ENCODE measurements around the gene ATP2B3.

The ATP2B3 gene

DNA sequence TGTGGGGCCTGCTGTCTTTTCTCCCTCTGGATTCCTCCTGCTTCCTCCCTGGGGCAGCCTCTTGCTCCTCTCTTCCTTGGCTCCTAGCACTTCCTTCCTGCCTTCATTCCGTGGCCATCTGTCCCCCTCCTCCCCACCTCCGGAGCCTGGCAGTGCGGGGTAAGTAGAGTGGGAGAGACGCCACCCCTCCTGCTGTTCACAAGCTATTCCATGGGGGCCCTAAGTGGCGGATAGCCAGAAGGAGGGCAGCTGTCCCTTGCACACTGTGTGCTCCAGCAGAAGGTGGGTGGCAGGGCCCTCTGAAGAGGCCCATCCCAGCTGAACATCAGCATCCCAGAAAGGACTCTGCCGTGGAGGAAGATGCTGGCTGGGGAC, 54.1 kb downstream of the ATP2B3 start:
- DNase-seq (ENCODE audit: low spot score): no peak

DNA sequence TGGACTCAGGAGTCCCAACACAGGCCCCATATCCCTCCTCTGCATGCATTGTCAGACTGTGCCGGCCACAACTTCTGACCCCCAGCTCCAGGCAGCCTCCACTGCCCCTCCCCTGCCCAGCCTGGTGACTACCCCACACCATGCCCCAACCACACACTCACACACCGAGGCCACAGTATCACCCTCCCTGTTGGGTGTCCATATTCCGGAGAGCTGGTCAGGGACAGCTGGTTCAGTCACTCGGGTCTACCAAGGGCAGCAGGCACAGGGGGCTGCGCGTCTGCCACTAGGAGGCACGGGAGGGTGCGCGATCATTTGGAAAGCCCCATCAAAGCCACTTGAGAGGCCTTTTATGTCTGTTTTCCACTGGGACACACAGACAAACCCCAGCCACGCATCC, 55.2 kb downstream of the ATP2B3 start:
- no peak for DNase-seq (ENCODE audit: low spot score)

DNA sequence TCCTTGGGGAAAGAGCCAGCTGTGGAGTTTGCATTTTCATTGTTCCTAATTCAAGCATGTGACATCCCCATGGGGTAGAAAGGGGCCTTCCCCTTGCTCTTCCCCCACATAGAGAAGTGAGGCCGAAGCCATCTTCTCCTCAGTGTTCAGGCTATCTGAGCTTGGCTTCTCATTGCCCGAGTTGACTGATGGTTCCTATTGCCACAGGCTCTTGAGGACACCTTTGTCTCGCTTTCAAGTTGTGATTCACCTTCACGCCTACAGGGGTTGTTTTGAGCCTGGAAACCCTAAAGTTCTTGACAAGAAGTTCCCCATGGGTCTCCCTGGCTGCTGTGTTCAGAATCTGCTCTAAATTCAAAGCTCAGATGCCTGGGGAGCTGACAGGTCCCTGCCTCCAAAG, 56.5 kb downstream of the ATP2B3 start:
- DNase-seq (ENCODE audit: low spot score): no peak

DNA sequence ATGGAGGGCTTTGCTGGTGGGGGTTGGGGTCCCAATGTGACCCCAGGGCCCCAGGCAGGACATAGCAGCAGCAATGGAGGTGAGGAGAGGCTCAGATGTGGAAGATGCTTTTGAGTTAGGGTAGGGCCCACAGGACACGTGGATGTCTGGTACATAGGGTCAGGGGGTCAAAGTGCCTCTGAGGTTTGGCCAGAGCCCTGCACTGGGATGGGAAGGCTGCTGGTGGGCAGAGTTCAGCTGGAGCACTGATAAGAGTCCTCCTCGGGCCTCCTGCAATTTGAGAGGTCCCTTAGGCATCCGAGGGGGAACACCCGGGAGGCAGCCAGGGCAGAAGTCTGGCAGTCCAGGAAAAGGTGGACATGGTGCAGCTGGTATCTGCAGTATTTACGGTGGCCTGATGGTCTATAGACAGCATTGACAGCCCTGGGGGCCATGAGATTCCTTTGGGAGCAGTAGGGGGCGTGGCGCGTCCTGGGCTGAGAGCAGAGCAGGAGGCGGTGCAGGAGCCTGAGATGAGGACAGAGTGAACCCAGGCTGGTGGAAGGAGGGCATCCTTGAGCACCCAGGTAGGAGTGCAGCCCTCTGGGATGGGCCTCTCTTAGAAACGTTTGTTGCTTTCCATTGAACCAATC, 58.9 kb downstream of the ATP2B3 start:
- DNase-seq (ENCODE audit: low spot score): no peak

DNA sequence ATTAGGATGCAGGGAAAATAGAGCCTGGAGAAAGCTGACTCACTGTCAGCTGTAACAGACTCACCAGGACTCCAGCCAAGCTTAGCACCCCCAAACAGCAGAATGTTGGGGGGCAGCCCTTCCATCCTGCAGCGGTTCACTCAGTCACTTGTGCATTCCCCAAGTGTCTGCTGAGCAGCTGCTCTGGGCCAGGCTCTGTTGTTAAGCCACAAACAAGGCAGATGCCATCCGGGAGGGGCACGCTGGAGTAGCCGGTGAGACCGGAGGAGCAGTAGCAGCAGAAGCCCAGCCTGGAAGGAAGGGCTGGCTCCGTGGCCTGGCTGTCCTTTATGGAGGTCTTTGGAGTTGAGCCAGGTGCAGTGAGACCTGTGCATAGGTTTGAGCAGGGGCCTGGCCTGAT, 59.5 kb downstream of the ATP2B3 start:
- no peak for DNase-seq (ENCODE audit: low spot score)

DNA sequence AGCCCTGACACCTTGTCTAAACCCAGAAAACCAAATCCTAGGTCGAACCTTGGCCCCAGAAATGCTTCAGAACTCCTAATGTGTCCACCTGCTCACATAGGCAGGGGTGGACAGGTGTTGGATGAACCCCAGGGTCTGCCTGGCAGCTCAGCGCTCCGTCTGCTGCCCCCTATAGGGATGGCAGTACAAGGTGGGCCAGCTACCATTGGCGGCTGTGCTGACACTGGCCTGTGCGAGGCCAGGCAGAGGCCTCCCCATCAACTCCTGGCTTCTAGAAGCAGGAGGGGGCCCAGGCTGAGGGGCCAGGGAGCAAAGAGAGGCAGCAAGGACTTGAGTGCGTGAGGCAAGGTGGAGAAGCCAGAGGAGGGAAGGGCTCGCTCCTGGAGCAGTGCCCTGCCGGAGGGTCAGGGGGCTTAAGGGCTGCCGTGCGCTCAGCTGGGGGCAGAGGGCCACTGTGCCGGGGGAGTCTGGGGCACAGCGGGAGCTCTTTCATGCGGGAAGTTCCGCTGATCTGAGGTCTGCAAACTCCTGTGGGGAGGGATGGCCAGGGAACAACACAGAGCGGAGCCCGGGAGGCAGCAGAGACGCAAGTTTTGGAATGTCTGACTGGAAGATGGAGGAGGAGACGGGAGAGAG, 60.9 kb downstream of the ATP2B3 start:
- no peak for DNase-seq (ENCODE audit: low spot score)

DNA sequence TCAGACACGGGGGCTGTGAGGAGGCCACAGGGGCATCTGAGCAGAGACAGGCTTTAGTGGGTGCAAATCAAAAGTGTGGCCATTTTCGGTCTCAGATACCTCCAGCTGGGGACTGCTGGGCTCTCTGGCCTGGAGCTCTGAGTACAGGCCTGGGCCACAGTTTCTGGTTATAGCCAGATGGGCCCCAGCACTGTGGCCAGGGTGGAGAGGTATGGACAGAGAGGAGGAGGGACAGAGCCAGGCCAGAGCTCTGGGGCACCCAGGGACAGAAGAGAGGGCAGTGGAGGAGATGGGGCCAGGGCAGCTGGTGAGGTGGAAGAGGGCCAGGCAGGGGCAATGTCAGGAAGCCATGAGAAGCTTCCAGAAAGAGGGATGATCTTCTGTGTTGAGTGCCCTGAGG, 61.4 kb downstream of the ATP2B3 start:
- no peak for DNase-seq (ENCODE audit: low spot score)

DNA sequence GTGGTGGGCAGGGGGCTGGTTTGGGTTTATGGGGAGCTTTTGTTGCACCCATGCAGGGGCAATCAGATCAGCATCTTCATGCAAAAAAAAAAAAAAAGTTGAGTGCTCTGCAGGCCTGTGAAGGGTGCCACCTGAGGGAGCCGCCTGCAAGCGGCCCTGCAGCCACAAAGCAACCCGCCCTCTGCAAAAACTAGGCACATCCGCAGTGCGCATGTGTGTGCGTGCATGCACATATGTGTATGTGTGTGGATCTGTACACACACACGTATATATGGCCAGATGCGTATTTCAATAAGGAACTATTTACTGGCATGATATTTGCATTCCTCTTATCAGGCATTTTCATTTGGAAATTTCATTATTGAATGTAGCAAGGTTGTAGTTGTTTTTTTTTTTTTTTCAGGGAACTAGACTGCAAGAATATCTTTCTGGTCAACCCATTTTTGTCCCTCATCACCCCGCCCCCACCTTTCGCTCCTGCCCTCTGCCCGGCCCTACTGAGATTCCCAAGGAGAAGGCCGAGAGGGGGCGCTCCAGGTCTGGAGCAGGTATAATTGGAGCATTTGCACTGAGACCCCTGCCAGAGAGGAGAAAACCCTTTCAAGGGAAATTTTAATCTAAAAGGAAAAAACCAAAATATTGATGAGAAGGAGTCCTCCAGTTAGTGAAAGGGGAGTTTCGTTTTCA, 63.4 kb downstream of the ATP2B3 start:
- no peak for DNase-seq (ENCODE audit: low spot score)

DNA sequence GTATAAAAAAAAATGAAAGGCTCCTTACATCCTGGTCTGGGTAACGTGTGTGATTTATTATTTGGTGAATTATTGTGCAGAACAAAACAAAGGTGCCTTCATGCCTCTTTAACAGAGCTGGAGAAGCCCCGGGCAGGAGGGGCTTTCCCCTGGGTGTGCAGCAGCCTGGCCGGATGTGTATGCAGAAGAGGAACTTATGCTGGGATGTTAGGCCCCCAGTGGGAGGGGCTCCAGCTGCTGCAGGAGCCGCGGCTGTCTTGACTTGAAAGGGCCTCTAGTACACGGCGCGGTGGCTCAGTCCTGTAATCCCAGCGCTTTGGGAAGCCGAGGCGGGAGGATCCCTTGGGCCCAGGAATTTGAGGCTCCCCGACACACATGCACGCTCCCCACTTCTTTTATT, 65.5 kb downstream of the ATP2B3 start:
- DNase-seq (ENCODE audit: low spot score): no peak

DNA sequence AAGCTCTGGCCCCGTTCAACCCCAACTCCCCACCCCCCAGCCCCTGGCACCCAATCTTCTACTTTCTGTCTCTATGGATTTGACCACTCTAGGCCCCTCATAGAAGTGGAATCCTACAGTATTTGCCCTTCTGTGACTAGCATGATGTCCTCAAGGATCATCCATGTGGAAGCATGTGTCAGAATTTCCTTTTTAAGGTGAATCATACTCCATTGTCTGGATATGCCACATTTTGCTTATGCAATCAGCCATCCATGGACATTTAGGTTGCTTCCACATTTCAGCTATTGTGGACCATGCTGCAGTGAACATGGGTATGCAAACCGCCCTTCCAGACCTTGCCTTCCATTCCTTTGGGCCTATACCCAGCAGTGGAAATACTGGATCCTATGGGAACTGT, 66.0 kb downstream of the ATP2B3 start:
- DNase-seq (ENCODE audit: low spot score): no peak

DNA sequence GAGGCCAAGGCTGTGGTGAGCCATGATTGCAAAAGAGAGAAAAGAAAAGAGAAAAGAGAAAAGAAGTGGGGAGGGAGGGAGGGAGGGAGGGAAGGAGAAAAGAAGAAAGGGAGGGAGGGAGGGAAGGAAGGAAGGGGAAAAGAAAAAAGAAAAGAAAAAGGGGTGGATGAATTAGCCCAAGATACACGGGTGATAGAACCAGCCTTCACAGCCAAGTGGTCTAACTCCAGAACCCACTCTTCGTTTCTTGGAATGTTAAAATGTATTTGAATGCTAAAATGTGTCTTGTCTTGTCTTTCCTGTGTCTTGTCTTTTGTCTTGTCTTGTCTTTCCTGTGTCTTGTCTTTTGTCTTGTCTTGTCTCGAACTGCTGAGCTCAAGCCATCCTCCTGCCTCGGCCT, 68.4 kb downstream of the ATP2B3 start:
- DNase-seq (ENCODE audit: low spot score): no peak

DNA sequence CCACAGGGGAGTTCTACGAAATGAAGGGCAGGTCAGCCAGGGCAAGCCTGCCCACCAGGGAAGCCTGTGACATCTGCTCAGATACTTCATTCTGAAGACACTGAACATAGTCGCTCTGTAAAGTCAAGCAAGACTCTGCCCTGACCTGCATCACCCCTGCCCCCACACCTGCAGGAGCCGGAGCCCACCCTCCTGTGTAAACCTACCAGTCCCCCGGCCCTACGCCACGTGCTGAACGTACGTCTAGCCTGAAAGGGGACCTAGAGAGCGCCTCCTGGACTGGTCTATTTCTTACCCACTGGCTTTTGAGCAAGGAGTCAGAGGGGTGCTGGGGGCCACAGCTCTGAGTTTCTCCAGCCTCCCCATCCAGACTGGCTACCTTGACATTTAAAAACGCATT, 69.9 kb downstream of the ATP2B3 start:
- no peak for DNase-seq (ENCODE audit: low spot score)

DNA sequence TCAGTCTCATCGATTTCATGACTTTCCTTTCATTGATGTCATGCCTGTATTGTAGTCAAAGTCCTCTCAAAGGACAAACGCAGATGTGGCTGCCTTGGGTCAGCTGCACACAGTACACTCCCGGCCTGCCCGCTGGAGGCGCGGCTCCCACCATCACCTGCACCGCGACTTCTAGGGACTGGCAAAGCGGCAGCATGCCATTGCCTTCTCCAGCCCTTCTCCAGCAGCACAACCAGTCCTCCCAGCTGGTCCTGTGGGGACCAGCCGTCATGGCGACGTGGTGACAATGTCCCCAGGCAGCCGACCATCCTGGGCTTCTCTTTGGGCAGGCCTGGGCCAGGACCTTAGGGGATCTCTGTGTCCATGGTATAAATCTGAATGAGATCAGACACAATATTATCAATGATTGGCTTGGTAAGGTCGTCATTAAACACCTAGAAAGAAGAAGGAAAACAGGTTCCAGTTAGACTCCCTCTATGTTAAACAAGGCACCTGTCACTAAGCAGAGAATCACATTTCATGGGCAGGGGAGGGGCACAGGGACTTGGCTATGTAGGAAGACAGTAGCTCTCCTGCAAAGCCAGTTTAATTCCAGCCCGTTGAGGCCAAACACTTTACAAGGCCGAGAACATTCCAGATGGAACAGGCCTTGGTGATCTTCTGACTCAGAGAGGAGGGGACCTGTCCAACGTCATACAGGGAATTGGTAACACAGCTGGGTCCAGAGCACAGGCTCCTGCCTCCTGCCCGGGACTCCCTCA, 70.8 kb downstream of the ATP2B3 start:
- no peak for DNase-seq (ENCODE audit: low spot score)

DNA sequence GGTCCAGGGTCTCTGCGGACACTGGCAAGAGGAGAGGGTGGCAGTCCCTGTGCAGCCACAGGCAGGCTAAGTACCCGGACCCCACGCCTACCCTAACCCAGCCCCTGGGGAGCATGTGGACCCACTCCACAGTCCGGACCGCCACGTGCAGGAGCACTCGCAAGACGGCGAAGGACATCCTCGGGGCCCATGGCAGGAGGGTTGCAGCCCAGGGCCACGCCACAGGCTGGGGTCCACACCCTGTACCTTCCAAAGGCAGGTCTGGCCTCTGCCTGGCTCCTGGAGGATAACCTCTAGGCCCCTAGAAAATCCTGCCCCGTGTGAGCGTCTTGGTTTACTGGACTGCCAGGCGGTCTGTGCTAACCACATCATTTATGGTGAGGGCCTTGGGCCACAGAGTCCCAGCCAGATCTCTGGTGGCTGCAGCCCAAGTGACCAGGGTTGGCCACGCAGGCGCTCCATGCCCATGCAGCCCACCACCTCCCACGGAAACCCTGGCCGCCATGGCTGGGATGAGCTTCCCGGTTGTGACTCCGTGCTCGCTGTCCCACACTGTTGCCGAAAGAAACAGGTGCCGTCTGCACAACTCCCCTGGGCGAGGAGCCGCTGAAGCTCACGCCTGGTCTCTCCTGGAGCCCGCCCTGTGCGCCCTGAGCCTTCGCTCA, 71.5 kb downstream of the ATP2B3 start:
- DNase-seq (ENCODE audit: low spot score): no peak

DNA sequence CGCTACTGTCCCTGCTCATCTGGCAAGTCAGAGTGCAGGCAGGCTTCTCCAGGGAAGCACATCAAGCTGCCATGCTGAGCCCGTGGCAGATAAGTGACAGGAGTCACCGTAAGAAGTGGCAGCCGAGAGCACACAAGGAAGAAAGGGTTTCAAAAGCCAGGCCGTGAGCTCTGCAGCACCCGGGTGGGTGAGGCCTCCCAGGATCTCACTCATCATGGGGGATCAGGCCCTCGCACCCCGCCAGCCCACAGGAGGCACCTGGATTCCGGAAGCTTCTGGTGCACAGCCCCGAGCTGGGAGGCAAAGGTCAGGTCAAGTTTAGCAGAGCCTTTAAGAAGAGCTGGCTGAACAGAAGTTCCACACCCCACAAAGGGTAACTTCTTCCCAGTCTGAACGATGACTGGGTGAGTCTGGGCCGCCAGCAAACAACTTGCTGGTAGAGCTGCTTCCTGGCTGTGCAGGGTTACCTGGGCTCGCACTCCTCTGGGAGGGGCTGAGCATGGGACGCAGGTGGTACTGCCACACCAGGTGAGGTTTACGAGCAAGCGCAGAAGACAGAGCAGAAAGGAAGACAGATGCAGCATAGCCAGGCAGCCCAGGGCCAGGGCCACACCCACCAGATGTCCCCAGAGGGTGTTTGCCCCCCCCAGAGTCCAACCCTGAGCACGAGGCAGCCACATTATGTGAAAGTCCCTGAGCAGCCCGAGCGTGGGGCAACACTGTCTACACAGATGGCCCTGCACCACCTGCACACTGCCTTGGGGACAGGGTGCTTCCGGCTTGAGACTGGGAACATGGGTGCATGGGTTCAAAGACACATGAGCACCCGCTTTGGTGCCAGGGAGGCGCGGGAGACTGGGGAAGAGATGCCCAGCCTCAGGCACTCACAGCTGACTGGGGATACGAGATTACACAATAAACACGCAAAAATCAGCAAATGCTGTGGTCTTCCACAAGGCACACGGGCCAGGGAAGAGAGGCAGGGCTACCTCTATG, 73.8 kb downstream of the ATP2B3 start:
- no peak for DNase-seq (ENCODE audit: low spot score)

DNA sequence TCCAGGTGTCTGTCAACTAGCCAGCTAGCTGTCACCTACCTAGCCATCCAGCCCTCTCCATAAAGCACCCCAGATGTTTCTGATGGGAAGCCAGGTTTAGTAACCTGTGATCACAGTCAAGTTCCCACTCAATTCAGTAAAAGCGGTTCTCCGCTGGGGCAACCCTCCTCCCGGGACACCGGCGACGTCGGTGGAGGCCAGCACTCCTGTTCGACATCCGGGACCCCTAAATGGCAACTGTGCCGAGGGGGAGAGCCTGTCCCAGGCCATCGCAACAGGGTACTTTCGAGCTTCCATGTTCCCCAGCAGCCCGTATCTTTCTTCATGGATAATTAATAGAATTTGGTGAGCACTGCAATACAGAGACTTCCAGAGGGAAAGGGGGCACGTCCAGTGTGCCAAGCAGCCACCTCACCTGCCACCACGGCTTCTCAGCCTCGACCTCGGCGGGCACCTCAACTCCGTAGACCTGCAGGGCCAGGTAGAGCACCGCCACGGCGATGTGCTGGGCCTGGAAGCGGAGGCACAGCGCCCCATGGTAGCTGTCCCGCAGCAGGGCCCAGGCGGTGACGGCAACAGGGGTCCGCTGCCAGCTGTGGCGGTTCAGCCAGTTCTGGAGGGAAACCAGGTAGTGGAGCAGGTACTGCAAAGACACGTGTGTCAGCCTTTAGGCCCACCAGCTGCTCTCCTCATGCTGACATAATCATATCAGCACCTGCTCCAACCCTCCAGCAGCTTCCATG, 74.8 kb downstream of the ATP2B3 start:
- no peak for DNase-seq (ENCODE audit: low spot score)

DNA sequence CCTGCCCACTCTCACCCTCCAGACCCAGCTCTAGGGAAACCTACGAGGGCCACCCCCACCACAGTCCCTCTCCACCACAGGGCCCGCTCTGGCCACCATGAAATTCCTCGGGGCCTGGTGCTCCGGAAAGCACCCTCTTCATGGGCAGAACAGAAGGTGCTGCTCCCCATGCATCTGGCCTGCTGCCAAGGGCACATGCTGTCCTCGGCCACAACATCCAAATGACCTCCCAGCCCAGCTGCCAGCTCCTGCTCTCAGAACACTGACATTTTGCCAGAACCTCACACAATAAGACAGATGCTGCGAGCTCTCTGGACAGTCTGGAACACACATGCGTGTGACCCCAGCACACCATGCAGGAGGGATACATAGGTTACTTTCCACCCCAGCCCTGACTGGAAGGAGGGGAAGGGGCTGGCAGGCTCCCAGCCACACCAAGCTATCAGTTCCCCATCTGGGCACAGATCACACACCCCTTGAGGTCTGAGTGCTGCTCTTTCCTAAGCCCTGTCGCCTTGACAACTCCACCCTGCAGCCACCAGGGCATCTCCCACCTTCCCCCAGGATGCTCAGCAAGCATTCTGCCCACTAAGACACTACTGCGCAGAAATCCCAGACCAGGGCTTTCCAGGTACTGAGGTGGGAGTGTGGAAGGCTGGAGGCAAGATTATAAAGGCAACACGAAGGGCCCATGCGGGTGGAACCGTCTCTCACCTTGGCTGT, 75.7 kb downstream of the ATP2B3 start:
- DNase-seq (ENCODE audit: low spot score): no peak

DNA sequence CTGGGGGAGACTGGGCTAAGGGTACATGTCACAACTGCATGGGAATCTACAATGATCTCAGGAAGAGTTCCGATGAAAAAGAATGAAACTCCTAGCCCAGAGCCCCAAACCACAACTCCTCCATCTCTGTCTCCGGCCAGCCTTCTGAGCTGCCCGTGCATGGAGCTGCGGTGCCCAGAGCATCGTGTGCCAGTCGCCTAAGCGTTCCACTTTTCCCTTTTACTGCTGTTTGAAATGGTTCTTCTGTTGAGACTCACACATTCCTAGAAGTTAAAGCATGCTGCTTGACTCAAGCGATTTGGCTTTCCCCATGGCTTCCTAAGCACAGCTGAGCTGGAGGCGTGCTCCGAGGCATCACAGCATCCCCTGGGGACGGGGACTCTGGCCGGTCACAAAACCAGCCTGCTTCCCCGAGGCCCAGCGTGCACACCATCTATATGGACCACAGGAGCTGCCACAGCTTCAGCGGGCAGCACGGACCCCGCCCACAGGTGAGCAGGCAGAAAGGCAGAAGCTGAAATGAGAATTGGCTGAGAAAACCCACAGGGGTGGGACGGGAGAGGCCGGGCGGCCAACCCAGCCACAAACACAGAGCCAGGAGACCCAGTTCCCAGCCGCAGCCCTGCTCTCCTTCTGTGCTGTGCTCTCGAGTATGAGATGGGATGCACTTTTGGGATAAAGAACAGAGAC, 76.5 kb downstream of the ATP2B3 start:
- DNase-seq (ENCODE audit: low spot score): no peak

DNA sequence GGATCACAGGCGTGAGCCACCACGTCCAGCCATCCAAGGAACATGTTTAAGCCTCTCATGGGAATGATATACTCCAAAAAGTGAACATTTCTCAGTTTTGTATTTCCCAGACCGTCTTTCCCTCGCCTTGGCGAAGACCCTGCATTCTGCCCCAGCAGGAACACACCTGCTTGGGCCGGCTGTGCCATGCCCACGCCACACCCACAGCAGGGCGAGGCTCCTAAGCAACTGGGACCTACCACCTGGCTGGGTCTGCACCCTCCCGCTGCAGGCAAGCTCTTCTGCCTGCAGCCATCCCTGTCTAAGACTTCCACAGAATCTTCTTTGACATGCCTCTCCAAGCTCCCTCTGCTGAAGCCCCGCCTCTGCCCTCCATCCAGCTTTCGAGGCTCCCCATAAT, 77.9 kb downstream of the ATP2B3 start:
- no peak for DNase-seq (ENCODE audit: low spot score)
